HG02763 (cell line): Measurements from ENCODE around the gene PRKCB.
"Not testable (repeated sequence)": the region's sequence is repeated elsewhere in the genome, so short reads cannot be mapped to it uniquely, and the experiment has no call there.

Experiments
- ATAC-seq: cut with Tn5 transposase; IDR thresholded peaks from one replicate; pipeline ENCODE4 v1.9.1; 2021; ENCODE audit warnings: mild to moderate bottlenecking, moderate library complexity; ENCODE audit not compliant: unreplicated experiment

The PRKCB gene

GRCh38 chr16:23900480-23901177 is 64.8 kb downstream of the PRKCB start:
- ATAC-seq, result no peak

- ATAC-seq, result no peak
Measured at GRCh38 chr16:23901178-23902033, 65.6 kb downstream of the PRKCB start.

DNA sequence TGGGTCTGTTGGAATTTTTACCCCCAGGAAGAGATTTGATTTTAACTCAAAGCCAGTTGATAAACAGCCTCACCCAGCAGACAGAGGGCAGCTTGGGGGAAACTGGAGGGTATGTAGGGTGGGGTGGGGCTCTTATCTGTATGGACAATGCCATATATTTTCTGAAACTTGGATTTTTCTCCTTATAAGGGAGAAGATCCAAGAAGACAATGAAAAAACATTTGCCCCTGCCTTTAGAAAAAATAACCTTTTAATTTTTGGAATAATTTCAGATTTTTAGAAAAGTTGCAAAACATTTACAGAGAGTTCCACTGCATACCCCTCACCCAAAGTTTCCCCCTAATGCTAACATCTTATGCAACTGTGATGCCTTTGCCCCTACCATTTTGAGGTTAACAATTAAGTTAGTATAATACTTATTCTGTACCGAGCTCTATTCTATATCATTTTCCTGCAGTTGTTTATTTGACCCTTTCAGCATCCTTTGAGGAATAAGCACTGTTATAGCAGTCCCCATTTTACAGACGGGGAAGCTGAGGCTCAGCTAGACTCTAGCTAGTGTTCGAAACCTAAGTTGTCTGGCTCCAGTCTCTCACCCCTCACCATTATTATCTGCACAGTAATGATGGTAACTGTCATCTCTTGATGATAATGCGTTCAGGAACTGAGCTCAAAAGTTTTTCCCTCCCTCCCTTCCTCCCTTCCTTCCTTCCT is 66.4 kb downstream of the PRKCB start:
- no peak for ATAC-seq

DNA sequence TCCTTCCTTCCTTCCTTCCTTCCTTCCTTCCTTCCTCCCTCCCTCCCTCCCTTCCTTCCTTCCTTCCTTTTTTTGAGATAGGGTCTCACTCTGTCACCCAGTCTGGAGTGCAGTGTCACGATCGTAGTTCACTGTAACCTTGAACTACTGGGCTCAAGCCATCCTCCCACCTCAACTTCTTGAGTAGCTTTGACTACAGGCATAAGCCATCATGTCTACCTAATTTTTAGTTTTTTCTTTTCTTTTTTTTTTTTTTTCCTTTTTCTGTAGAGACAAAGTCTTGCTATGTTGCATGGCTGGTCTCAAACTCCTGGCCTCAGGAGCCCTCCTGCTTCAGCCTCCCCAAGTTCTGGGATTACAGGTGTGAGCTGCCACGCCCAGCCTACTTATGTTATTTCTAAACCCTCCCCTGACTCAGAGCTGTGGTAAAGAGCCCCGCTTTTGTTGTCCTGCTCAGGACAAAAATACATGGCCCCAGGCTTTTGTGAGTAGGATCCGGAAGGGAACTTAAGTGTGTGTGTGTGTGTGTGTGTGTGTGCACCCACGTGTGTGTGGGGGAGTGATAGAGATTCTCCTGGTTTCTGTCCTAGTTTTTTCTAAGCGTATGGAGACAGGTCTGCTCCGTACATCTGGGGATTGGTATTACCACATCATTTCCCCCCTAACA is 67.1 kb downstream of the PRKCB start:
- ATAC-seq, result no peak

DNA sequence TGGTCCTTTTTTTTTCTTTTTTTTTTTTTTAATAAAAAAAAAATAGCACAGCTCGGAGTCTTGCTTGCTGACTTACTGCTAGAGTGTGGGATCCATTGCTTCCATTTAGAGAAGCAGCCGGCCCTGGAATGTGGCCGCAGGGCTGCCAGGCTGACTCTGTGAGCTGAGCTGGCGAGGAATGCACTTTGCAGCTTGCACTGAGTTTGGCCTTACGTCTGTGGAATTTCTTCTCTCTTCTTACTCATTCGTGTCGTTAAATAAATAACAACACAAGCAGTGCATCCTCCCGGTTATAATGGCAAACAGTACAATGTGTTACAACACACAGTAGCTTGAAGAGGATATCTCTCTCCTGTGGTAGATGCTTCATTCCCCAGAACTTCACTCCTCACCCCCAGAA is 69.2 kb downstream of the PRKCB start:
- ATAC-seq, result no peak

DNA sequence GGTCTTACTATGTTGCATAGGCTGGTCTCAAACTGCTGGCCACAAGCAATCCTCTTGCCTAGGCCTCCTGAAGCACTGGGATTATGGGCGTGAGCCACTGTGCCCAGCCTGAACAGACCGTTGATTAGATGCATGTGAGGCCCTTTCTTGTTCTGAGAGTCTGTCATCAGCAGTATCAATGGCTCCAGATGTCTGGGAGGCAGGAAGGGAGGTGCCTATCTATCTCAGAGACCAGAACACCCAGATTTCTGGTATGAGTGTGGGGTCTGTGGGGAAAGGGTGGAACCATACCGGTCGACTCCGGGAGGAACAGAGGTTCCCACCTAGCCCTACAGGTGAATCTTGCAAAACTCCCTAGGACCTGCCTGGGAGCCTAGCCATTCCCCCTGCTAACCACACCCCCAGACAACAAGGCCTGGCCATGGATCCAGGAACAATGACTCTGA is 71.7 kb downstream of the PRKCB start:
- ATAC-seq, result no peak

GRCh38 chr16:23907903-23908302 is 72.1 kb downstream of the PRKCB start:
- ATAC-seq, result no peak

DNA sequence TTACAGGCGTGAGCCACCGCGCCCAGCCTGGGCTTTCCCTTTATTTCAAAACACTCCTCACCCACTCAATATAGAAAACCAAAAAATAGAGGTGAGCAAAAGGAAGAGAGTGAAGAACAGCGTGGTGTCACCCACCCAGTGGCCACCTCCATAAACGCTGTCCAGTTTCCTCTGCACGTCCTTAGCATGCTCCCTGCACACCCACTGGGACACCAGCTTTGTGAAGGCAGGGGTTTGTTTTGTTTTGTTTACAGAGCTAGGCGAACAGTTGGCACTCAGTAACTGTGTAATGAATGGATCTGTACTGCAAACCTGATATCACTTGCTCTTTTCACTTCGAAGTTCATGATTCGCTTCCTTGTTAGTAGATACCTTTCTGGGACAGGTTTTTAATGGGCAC is 73.0 kb downstream of the PRKCB start:
- ATAC-seq, result no peak

DNA sequence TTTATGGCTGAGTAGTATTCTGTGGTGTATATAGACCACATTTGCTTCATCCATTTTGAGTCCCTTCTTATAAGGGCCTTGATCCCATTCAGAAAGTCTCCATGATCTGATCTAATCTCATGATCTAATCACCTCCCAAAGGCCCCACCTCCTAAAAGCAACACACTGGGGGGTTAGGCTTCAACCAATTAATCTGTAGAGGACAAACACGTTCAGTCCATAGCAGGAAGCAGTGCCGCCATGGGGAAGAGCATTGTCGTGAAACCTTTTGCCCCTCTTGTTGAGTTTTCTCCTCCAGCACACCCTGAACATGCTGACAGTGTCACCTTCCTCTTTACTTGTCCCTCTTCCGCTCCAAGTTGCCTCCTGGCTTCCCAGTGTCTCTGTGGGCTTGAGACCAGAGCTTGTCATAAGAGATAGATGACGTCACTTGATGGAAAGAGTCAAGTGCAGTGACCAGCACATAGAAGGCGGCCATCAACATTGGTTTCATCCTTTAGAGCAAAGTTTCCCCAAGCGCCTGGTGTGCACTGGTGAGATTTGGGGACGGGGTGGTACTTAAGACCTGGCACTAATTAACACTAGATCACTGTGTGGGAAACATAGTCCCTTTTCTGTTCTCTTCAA is 74.1 kb downstream of the PRKCB start:
- ATAC-seq, result no peak

DNA sequence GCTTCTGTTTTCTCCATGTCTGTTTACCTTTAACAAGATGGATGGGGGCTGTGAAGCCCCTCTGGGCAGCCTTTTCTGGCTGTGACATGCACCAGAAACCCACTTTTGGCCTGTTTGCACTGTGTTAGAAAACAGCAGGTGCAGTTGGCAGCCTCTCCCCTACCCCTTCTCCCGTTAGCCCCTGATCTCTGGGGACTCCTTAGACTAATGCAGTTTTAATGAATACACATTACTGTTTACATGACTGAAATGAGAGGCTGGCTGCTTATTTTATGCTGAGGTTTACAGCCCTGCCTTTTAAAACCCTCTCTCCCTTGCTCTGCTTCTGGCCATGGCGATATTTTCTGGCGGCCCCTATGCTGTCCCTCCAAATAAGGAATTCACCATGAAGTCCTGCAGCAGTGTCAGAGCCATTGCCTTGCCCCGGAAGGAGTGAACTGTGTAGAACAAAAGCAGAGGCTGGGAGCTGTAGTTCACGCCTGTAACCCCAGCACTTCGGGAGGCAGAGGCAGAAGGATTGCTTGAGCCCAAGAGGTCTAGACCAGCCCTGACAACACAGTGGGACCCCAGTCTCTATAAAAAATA is 79.3 kb downstream of the PRKCB start:
- ATAC-seq, result no peak

GRCh38 chr16:23916552-23916951 is 80.8 kb downstream of the PRKCB start:
- ATAC-seq, result not testable (repeated sequence)

- no peak for ATAC-seq
Measured at GRCh38 chr16:23917621-23918020, 81.8 kb downstream of the PRKCB start.

- no peak for ATAC-seq
Measured at GRCh38 chr16:23920446-23920845, 84.7 kb downstream of the PRKCB start.

DNA sequence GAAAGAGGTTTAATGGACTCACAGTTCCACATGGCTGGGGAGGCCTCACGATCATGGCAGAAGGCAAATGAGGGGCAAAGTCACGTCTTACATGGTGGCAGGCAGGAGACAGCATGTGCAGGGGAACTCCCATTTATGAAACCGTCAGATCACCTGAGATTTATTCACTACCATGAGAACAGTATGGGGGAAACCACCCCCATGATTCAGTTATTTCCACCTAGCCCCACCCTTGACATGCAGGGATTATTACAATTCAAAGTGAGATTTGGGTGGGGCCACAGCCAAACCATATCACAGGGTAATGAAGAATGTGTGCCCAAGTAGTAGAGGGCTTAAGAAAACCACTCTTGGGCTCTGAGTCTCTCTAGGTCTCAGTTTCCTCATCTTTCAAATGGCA is 85.1 kb downstream of the PRKCB start:
- ATAC-seq, result no peak

- no peak for ATAC-seq
Measured at GRCh38 chr16:23922406-23922805, 86.6 kb downstream of the PRKCB start.

DNA sequence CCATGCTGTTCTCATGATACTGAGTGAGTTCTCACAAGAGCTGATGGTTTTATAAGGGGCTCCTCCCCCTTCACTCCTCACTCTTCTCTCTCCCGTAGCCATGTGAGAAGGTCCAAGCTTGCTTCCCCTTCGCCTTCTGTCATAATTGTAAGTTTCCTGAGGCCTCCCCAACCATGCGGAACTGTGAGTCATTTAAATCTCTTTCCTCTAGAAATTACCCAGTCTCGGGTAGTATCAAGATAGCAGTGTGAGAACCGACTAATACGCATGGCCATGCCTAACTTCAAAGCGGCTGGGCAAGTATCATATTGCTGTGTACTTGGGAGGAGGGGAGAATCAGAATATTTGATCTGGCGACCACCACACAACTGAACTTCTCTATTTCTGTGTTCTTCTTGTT is 88.3 kb downstream of the PRKCB start:
- no peak for ATAC-seq

DNA sequence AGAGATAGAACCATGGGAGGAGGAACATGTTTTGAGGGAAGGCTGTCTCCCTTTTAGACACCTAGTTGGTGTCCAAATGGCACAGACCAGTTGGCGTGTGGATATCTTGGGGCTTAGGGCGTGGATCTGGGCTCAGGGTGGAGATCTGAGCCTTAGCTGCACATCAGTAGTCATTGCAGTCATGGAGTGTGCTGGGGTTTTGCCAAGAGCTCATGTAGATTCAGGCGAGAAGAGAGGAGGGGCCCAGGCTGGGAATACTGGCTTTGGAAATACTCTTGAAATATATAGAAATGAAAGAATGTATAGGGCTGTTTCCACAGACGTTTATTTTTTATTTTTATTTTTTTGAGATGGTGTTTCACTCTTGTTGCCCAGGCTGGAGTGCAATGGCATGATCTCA is 92.0 kb downstream of the PRKCB start:
- ATAC-seq, result no peak

DNA sequence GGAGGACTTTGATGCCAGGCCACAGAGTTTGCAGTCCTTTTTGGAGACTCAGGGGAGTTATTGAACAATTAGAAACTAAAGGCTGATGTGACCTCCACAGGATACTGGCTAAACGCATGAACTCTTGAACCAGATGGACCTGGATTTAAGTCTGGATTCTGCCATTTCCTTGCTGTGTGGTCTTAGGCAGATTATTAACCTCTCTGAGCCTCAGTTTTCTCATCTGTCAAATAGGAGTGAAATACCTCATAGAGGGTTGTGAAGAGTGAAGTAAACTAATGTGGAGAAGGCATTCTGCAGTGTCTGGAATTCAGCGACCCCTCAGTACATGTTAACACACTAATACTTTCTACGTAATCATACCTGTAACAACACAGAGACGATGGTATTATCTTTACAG is 93.5 kb downstream of the PRKCB start:
- no peak for ATAC-seq

- ATAC-seq, result no peak
Measured at GRCh38 chr16:23929856-23930255, 94.1 kb downstream of the PRKCB start.

DNA sequence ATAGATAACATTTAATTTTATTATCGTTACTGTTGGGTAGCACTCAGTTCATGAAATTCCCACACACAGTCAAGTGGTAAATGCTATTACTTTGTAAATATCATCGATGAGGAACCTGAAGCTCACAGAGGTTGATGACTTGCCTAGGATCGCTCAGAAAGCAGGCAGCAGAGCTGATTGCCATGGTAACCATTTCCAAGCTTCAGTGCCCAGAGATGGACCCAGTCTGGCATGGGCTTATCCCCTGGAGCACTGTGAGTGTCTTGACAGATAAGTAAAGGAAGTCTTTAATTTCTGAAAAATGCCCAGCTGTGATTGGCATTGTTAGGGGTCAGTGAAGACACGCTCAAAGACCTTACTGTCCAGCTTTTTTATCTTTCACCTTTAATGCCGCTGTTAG is 95.0 kb downstream of the PRKCB start:
- ATAC-seq, result no peak
